AG09309 (cell line): ENCODE results near the gene DNAL4.
"Not testable (repeated sequence)": the region's sequence is repeated elsewhere in the genome, so short reads cannot be mapped to it uniquely, and the experiment has no call there.

Experiments used
- DNase-seq: peaks from one replicate; pipeline ENCODE4 v3.0.0-alpha.2; 2010; ENCODE audit warnings: low read depth
- H3K4me3 ChIP-seq: 2 replicates; pipeline ENCODE4 v1.5.1; 2011; ENCODE audit warnings: mild to moderate bottlenecking, low read depth, low read length, moderate library complexity; ENCODE audit not compliant: control insufficient read depth
- CTCF ChIP-seq: IDR thresholded peaks from 2 replicates; pipeline ENCODE4 v1.5.1; 2011; ENCODE audit warnings: mild to moderate bottlenecking, low read depth, low read length, inconsistent platforms; ENCODE audit not compliant: insufficient read depth, control insufficient read depth; ENCODE audit errors: missing control alignments

The DNAL4 gene

GRCh38 chr22:38820020-38820419, 26.1 kb upstream of the DNAL4 start:
- no peak overlapping the region for H3K4me3 ChIP-seq
- DNase-seq = no peak
- no peak for TF ChIP-seq CTCF

- DNase-seq = no peak
- TF ChIP-seq CTCF = no peak
- H3K4me3 ChIP-seq = no peak overlapping the region
Measured at GRCh38 chr22:38819387-38819940, 25.5 kb upstream of the DNAL4 start.

GRCh38 chr22:38817196-38817595, 23.3 kb upstream of the DNAL4 start:
- no peak for TF ChIP-seq CTCF
- H3K4me3 ChIP-seq = no peak overlapping the region
- DNase-seq = no peak

GRCh38 chr22:38815842-38816241, 21.9 kb upstream of the DNAL4 start:
- DNase-seq = no peak
- TF ChIP-seq CTCF = no peak
- no peak overlapping the region for H3K4me3 ChIP-seq

- no peak overlapping the region for H3K4me3 ChIP-seq
- TF ChIP-seq CTCF = no peak
- no peak for DNase-seq
Measured at GRCh38 chr22:38811241-38811640, 17.3 kb upstream of the DNAL4 start.

- H3K4me3 ChIP-seq, DNase-seq: not testable (repeated sequence)
Measured at GRCh38 chr22:38805041-38805593, 11.2 kb upstream of the DNAL4 start.

- DNase-seq = peak; percentile 92
- no peak overlapping the region for H3K4me3 ChIP-seq
- no peak for TF ChIP-seq CTCF
Measured at GRCh38 chr22:38802671-38803121, 8.8 kb upstream of the DNAL4 start.
